Measurements from ENCODE around the gene TNFRSF19.
A peak's percentile ranks its signal among the peaks of the same experiment; 100 is the strongest.

The TNFRSF19 gene

DNA sequence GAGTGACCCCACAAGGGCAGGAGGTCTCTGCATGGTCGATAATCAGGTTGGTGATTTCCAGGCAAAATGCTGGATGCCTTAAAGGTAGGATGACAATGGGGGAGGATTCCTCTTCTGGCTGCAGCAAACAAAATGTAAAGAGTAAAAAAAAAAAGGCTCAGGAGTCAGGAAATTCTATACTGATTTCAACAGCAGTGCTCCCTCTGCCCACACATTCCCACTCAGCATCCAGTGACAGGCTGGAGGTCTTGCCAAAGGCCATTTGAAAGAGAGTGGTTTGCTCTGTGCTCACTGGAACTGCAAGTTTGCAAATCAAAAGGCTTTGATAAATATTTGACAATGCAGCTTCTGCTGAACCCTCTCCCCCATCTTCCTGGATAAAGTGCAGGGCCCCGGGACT is 135.4 kb downstream of the TNFRSF19 start:
- Mint-ChIP-seq H3K36me3 (ENCODE audit: low read depth) (no peaks in the 10 kb centered on the region), H3K4me3 (no peak overlapping the region), H3K27ac (peak overlapping the region; percentile 93), H3K9me3 (no peaks in the 10 kb centered on the region), H3K27me3 (ENCODE audit: low read depth, poor library complexity) (no peaks in the 10 kb centered on the region), H3K4me1 (peaks cover 51% of the 10 kb centered on the region)
- TF ChIP-seq, protein P1, sequence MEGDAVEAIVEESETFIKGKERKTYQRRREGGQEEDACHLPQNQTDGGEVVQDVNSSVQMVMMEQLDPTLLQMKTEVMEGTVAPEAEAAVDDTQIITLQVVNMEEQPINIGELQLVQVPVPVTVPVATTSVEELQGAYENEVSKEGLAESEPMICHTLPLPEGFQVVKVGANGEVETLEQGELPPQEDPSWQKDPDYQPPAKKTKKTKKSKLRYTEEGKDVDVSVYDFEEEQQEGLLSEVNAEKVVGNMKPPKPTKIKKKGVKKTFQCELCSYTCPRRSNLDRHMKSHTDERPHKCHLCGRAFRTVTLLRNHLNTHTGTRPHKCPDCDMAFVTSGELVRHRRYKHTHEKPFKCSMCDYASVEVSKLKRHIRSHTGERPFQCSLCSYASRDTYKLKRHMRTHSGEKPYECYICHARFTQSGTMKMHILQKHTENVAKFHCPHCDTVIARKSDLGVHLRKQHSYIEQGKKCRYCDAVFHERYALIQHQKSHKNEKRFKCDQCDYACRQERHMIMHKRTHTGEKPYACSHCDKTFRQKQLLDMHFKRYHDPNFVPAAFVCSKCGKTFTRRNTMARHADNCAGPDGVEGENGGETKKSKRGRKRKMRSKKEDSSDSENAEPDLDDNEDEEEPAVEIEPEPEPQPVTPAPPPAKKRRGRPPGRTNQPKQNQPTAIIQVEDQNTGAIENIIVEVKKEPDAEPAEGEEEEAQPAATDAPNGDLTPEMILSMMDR (IDR thresholded peaks at IDR 0.05) = no peak
- DNase-seq = no peak

DNA sequence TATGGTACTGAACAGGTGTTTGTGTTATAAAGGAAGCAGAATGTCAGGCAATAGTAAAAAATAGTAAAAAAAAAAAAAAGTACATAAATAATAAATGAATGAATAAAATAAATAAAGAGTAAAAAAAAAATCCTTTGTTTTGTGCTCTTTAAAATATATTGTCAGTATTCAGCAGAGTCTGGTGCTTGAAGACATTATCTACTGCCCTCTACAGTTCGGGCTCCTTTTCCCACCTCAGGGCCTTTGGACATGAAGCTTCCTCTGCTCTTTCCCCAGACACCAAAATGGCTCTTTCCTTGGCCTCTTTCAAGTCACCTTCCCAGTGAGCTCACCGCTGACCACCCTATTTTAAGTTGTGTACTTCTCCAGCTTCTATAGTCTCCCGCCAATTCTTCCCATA is 137.5 kb downstream of the TNFRSF19 start:
- Mint-ChIP-seq H3K27ac (peak overlapping the region; percentile 78), H3K4me3 (no peak overlapping the region), H3K27me3 (ENCODE audit: low read depth, poor library complexity) (no peaks in the 10 kb centered on the region), H3K9me3 (peaks cover 13% of the 10 kb centered on the region), H3K4me1 (peaks cover 33% of the 10 kb centered on the region), H3K36me3 (ENCODE audit: low read depth) (peaks cover 5% of the 10 kb centered on the region)
- no peak for DNase-seq
- TF ChIP-seq, protein P1 (IDR thresholded peaks at IDR 0.05) = no peak

DNA sequence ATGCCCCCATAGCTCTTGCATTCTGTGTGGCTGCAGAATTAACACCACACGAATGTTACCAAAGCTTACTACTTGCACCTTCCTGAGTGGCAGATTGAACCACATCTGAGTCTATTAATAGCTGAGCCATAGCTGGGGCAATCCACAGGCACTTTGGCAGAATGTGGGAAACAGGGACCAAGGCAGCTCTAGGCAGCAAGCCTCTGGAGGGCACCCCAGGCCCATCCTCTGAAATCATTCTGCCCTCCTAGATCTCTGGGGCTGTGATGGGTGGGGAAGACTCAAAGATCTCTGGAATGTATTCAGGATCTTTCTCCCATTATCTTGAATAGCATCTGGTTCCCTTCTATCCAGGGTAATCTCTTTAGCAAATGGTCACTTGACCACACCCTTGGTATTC is 139.3 kb downstream of the TNFRSF19 start:
- DNase-seq = no peak
- Mint-ChIP-seq H3K4me1 (peaks cover 22% of the 10 kb centered on the region), H3K4me3 (no peak overlapping the region), H3K27ac (no peak overlapping the region), H3K36me3 (ENCODE audit: low read depth) (peaks cover 18% of the 10 kb centered on the region), H3K9me3 (peaks cover 31% of the 10 kb centered on the region), H3K27me3 (ENCODE audit: low read depth, poor library complexity) (no peaks in the 10 kb centered on the region)
- TF ChIP-seq, protein P1 (IDR thresholded peaks at IDR 0.05) = no peak

DNA sequence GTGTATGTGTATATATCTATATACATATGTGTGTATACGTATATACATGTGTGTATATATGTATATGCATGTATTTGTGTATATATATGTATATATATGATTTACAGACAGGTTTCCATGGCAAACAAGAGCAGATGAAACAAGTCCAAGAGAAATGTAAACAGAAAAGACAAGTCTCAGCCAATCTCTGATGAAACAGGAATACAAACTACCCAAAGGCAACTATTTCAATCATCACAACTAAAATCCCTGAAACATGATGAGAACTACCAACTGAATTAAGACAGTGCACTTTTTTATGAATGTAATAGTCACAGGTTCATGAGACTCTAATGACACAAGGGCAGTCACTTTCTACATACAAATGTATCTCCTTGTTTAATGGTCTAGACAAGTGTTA is 140.2 kb downstream of the TNFRSF19 start:
- Mint-ChIP-seq H3K27me3 (ENCODE audit: low read depth, poor library complexity) (no peaks in the 10 kb centered on the region), H3K36me3 (ENCODE audit: low read depth) (peaks cover 18% of the 10 kb centered on the region), H3K4me1 (peaks cover 14% of the 10 kb centered on the region), H3K9me3 (peaks cover 34% of the 10 kb centered on the region), H3K27ac (no peak overlapping the region), H3K4me3 (no peak overlapping the region)
- no peak for DNase-seq
- TF ChIP-seq, protein P1 (IDR thresholded peaks at IDR 0.05) = no peak

DNA sequence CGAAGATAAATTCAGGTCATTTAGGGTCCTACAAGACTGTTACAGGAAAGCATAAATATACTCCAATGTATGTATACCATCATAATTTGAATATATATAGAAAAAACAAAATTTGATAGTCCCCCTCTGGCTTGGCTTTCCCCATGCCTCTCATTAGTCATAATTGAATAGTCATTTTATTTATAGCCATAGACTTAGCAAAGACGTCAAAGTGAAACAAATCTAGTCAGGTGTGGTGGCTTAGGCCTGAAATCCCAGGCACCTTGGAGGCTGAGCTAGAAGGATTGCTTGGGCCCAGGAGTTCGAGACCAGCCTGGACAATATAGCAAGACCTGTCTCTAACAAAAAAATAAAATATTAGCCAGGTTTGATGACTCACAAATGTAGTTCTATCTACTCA is 141.1 kb downstream of the TNFRSF19 start:
- no peak overlapping the region for H3K4me3 Mint-ChIP-seq
- no peaks in the 10 kb centered on the region for H3K27me3 Mint-ChIP-seq (ENCODE audit: low read depth, poor library complexity)
- TF ChIP-seq, protein P1 (IDR thresholded peaks at IDR 0.05) = no peak
- no peak for DNase-seq
- peaks cover 4% of the 10 kb centered on the region for H3K4me1 Mint-ChIP-seq
- H3K9me3 Mint-ChIP-seq = peaks cover 34% of the 10 kb centered on the region
- peaks cover 18% of the 10 kb centered on the region for H3K36me3 Mint-ChIP-seq (ENCODE audit: low read depth)
- H3K27ac Mint-ChIP-seq = no peak overlapping the region

DNA sequence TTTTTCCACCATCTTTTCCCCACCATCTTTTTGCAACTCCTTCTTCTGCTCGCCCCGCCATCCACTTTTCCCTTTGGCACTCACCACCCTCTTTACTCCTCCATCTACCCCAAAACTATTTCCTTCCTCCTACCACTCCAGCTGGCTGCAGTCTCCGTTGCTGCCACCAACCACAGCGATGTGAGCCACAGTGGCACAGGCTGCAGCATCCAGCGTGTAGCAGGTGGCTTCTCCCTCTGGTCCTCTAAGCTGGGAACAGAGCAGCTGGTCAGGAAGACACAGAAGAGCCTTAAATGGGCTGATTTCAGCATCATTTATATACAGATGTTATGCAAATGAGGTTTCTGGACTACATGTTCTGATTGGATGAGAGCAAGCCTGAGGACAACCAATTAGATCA is 144.5 kb downstream of the TNFRSF19 start:
- Mint-ChIP-seq H3K4me1 (no peaks in the 10 kb centered on the region), H3K36me3 (ENCODE audit: low read depth) (peaks cover 18% of the 10 kb centered on the region), H3K4me3 (no peak overlapping the region), H3K27ac (no peak overlapping the region), H3K27me3 (ENCODE audit: low read depth, poor library complexity) (no peaks in the 10 kb centered on the region), H3K9me3 (peaks cover 34% of the 10 kb centered on the region)
- TF ChIP-seq, protein P1 (IDR thresholded peaks at IDR 0.05) = no peak
- no peak for DNase-seq

All from nephron progenitor cell (in vitro differentiated cells).